ENCODE results near the gene ENDOG.
"Not testable (repeated sequence)": the region's sequence is repeated elsewhere in the genome, so short reads cannot be mapped to it uniquely, and the experiment has no call there.

The ENDOG gene

DNA sequence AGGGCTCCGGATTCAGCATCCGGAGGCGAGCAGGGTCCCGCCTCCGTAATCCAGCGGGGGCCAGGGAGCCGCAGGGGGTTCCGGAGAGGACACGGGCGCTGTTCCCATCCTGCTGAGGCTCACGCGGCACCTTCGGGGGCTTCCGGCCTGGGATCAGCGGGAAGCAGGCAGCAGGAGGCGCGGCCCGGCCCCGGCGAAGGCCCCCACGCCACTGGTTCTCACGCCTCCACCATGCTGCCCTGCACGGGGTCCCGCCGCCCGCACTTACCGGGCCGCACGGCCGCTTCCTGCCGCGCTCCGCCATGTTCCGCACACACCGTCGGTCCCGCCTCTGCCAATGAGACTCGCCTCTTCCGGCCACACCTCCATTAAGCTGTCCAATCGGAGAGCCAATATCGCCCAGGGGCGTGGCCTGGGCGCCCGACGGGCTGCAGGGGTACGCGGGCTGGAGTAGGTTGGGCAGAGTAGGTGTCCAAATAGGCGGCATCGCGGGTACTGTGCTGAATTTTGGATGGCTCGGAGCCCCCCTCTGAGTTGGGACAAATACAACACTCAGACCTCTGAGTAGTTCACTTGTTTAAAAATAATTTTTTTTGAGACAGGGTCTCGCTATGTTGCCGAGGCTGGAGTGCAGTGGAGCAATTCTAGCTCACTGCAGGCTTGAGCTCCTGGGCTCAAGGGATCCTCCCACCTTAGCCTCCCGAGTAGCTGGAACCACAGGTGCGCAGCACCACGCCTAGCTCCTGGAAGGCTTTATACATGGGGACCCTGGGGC is 11.4 kb downstream of the ENDOG start, which contains the start of gene SPOUT1:
TSS of gene SPOUT1 (minus strand) at position 318 of the 775 bp plus-strand sequence. CDS start at position 304, 14 bp downstream.
- peak; percentile 97 for DNase-seq

DNA sequence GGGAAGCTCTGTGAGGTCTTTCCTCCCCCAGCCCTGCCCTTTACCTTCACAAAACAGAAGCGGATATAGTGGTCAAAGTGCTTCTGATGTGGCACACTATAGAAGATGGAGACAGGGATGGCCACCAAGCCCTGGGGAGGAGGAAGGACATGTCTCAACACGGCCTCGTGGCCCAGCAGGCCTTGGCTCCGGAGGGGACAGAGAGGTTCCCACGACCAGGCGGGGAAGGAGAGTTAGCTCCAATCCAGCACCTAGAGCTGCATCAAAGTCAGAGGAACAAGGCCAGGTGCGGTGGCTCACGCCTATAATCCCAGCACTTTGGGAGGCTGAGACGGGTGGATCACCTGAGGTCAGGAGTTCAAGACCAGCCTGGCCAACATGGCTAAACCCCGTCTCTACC is 15.4 kb downstream of the ENDOG start:
- no peak for DNase-seq

DNA sequence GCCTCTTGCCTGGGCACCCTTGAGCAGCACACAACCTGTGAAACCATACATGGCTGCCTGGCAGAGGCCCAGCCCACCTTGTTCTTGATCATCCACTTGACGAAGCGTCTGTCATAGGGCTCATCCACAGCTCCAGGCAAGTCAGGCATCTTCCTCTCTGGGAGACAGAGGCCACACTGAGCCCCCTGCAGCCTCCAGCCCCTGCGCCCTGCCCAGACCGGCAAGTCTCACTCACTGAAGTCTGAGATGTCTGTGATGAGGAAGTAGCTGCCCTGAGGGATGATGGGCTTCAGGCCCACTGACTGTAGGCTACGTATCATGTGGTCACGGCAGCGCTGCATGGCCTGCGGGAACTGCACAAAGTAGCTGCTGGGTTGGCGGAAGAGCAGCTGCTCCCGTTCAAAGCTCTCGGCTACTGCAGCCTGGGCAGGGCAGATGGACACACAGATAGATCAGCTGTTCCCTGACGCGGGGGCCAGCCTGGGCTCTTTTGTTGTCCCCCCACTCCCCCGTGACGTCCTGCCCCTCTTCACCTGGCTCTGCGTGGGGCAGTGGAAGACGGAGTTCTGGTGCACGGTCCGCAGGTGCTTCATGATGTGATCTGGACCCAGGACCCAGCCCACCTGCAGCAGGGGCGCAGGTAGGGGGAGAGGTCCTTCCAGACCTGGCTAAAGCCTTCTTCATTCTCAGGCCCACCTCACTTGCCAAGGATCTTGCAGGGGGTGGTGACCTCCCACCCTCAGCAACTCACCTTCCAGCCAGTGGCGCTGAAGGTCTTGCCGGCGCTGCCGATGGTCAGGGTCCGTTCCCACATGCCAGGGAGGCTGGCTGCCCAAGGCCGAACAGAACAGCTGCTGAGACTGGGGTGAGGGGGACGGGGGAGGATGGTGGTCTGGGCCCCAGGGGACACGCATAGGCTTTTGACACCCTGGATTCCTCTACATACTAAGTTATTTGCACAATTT is 17.2 kb downstream of the ENDOG start:
- DNase-seq: no peak

DNA sequence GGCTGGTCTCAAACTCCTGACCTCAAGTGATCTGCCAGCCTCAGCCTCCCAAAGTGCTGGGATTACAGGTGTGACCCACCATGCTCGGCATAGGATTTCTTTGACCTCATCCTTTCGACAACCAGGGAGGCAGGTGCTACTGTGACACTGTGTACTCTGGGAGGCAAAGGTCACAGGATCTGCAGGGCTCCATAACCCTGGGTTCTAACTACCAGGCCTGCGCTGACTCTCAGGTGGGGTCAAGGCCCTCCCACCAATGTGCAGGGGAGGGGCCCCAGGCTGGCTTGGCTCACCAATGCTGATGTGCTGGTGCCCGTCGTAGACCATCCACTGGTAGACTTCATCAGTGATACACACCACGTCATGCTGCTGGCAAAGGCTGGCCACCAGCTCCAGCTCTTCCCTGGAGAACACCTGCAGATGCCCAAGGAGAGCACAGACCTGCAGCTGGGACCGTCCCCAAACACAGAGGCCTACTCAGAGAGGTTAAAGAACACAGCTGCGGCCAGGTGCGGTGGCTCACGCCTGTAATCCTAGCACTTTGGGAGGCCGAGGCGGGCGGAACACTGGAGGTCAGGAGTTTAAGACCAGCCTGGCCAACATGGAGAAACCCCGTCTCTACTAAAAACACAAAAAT is 18.3 kb downstream of the ENDOG start:
- no peak for DNase-seq

DNA sequence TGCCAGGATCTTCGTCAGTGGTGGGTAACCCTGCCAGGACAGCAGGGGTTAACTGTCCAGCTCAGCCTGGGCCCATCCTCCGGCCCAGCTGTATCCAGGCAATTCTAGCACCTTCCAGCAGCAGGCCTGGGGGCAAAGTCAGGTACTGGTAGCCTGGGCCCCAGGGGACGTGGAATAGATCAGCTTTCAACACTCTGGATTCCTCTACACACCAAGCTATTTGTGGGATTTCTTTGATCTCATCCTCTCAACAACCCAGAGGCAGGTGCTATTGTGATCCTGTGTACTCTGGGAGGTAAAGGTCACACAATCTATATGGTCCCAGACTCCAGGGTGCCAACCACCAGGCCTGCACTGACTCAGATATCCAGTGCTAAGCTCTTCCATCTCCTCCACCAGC is 20.0 kb downstream of the ENDOG start:
- DNase-seq: no peak

DNA sequence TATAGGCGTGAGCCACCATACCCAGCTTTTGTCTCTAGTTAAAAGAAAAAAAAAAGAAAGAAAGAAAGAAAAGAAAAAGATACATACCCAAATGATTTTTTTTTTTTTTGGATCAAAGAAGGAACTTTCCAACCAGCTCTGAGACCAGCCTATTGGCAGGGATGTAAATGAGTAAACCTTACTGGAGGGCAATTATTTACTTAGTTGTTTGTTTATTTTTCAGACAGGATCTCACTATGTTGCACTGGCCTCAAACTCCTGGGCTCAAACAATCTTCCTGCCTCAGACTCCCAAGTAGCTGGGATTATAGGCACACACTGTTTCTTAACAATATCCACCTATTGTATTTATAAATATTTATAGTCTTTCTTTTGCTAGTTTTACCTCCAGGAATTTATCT is 22.2 kb downstream of the ENDOG start:
- DNase-seq: no peak

DNA sequence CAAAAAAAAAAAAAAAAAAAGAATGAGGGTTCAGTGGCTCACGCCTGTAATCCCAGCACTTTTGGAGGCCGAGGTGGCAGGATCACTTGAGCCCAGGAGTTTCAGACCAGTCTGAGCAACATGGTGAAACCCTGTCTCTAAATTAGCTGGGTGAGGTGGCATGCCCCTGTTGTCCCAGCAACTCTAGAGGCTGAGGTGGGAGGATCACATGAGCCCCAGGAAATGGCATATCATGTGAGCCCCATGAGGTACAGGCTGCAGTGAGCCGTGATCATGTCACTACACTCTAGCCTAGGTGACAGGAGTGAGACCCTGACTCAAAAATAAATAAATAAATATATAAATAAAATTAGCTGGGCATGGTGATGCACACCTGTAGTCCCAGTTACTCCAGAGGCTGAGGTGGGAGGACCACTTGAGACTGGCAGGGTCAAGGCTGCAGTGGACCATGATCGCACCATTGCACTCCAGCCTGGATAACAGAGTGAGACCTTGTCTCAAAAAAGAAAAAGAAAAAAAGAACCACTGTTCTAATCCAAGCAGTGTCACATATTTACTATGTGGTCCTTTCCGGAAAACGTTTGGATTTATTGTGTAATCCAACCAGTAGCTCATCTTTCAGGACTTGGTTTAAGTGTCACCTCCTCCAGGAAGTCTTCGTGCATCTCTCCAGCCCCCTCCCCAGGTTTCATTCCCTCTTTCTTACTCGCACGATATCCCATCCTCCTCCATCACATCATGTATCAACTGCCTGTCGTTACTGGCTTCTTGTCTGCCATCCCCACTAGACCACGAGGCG is 23.6 kb downstream of the ENDOG start:
- DNase-seq: no peak

DNA sequence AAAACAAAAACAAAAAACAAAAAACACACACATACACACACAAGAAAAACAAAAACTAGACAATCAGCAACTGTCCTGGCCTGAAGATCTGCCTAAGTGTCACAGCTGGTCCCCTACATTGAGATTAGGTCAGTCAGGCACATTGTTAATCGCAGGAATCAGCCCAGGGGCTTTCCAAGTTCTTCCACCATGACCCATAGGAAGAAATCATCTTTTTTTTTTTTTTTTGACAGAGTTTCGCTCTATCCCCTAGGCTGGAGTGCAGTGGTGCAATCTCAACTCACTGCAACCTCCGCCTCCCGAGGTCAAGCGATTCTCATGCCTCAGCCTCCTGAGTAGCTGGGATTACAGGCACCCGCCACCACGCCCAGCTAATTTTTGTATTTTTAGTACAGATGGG is 24.9 kb downstream of the ENDOG start:
- DNase-seq: not testable (repeated sequence)

DNA sequence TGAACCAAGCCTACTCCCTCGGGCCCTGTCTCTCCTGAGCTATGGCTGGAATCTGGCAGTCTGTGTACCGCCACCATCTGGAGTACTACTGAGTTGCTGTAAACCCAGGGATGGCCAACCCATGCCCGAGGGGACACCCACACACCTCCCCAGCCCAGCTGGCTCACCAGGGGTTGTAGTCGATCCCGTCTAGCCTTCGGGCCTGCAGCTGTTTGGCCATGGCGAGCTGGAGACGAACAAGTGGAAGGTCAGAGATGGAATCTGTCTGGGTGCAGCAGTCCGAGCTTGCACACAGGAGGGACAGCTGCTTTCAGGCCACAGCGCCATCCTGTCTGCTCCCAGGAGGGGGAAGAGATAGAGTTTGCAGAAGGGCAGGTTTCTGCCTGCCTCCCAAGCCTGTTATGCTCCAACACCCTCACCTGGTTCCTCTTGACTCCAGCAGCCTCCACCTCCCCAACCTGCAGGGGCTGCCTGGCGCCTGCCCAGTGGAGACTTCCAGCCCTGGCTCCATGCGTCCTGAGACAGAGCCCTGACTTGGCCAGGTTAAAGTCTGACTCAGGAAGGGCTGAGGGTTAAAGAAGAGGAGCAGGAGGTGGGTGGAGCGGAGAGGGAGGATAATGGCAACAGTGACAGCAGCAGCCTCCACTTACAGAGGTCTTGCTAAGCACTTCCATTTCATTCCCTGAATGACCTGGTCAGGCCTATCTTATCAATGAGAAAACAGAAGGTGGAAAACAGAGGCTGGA is 27.1 kb downstream of the ENDOG start:
- DNase-seq: no peak

DNA sequence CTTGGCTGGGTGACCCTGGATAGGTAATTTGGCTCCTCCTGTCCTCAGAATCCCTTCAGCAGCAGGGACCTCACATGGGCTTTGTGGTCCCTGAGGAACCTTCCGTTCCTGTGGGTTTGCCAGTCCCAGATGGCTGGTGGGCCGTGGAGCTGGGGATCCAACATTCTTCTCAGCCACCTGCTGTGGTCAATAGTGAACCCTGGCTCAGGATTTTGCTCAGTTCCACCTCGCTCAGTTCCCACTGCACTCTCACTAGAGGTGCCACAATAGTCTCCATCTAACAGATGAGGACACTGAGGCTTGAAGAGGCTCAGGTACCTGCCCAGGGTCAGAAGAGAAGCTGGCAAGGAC is 28.4 kb downstream of the ENDOG start:
- no peak for DNase-seq

DNA sequence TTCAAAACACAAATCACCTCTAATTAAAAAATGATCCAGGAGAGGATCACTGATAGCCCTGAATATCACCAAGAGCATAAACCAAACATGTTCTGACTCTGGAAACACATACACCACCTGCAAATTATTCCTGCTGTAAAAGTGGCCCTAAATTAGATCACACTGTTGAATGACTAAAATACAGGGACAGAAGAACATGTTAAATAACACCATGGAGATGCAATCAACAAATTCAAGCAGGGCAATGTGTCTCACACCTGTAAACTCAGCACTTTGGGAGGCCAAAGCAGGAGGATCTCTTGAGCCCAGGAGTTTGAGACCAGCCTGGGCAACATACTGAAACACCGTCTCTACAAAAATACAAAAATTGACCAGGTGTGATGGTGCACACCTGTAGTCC is 29.5 kb downstream of the ENDOG start:
- DNase-seq: no peak

DNA sequence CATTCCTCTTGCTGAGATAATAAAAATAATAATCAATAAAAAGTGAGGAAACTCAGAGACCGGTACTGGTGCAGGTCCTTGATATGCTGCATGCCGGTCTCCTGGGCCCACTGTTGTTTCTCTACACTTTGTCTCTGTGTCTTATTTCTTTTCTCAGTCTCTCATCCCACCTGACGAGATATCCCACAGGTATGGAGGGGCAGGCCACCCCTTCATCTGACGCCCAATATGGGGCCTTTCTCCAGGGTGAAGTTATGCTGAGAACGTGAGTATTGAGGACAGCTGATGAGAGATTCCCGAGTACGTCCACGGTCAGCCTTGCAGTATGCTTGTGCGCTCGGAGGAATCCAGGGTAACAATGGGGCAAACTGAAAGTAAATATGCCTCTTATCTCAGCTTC is 32.7 kb downstream of the ENDOG start:
- DNase-seq: not testable (repeated sequence)

DNA sequence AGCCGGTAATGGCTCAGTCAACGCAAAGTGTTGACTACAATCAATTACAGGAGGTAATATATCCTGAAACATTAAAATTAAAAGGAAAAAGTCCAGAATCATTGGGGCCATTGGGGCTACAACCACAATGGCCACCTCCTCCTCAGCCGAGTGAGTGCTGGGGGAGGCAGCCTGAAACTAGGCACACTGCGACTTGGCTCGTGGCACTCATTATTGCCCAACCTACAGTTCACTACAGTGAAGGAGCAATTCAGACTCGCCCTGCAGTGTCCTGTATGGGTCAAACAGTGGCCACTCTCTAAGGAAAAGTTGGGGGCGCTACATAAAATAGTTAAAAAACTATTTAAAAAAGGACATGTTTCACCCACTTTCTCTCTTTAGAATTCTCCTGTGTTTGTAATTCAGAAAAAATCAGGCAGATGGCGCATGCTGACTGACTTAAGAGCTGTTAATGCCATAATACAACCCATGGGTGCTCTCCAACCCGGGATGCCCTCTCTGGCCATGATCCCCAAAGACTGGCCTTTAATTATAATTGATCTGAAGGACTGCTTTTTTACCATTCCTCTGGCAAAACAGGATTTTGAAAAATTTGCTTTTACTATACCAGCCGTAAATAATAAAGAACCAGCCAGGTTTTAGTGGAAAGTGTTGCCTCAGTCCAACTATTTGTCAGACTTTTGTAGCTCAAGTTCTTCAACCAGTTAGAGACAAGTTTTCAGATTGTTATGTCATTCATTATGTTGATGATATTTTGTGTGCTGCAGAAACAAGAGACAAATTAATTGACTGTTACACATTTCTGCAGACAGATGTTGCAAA is 33.7 kb downstream of the ENDOG start:
- not testable (repeated sequence) for DNase-seq

DNA sequence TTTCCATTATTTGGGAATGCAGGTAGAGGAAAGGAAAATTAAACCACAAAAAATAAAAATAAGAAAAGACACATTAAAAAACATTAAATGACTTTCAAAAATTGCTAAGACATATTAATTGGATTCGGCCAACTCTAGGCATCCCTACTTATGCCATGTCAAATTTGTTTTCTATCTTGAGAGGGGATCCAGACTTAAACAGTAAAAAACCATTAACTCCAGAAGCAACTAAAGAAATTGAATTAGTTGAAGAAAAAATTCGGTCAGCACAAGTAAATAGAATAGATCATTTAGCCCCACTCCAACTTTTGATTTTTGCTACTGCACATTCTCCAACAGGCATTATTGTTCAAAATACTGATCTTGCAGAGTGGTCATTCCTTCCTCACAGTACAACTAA is 34.3 kb downstream of the ENDOG start:
- DNase-seq: not testable (repeated sequence)

DNA sequence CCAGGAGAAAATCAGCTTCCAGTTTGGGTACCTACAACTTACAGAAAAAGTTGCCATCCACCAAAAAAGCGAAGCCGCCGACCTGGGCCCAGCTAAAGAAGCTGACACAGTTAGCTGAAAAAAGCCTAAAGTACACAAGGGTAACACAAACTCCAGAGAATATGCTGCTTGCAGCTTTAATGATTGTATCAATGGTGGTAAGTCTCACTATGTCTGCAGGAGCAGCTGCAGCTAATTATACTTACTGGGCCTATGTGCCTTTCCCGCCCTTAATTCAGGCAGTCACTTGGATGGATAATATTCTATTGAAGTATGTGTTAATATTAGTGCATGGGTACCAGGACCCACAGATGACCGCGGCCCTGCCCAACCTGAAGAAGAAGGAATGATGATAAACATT is 36.2 kb downstream of the ENDOG start:
- DNase-seq: not testable (repeated sequence)

DNA sequence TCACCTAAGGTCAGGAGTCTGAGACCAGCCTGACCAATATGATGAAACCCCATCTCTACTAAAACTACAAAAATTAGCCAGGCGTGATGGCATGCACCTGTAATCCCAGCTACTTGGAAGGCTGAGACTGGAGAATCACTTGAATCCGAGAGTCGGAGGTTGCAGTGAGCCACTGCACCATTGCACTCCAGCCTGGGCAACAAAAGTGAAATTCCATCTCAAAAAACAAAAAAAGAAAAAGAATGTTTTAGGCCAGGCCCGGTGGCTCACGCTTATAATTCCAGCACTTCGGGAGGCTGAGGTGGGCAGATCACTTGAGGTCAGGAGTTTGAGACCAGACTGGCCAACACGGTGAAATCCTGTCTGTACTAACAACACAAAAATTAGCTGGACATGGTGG is 40.2 kb downstream of the ENDOG start:
- DNase-seq: not testable (repeated sequence)

DNA sequence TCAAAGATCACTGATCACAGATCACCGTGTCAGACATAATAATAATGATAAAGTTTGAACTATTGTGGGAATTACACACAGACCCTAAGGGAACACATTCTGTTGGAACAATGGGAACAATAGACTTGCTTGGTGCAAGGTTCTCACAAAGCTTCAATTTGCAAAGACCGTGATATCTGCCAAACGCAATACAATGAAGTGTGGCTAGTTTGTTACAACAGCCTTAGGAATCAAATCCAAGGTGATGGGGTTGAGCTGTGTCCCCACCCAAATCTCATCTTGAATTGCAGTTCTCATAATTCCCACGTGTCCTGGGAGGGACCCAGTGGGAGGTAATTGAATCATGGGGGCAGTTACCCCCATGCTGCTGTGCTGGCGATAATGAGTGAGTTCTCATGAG is 42.6 kb downstream of the ENDOG start:
- DNase-seq: no peak

DNA sequence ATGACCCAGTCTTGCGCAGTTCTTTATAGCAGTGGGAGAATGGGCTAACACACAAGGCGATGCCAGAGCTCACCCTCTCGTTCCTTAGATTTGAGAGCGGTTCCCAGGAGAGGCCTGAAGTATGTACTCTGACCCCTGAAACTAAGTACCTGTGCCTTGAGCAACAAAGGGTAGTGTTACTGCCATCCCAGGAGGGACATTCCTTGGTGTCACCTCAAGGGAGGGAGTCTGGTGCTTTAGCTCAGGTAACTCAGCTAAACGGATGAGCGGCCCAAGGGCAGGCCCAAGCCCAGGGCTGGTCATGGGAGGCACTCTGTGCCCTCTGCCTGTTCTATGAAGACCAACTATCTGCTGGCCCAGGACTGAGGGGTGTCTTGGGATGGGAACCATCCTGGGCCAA is 43.2 kb downstream of the ENDOG start:
- no peak for DNase-seq

DNA sequence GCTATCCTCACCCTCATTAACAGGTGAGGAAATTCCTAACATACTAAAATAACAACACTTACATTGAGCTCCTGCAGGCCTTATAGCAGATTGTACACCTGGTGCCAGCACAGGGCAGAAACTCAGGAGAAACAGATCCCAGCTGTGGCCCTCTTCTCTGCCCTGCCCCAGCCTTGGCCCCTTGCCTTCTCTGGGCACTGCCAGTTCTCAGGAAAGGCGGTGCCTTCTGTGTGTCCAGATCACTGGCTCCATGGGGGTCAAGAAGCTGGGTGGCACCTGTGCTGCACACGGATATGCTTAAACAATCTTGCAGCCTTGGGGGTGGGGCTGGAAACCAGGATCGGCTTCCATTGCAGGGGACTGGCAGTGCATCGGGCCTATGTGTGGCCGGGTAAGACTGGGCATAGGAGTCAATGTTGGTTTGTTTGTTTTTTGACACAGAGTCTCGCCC is 44.1 kb downstream of the ENDOG start:
- DNase-seq: no peak

DNA sequence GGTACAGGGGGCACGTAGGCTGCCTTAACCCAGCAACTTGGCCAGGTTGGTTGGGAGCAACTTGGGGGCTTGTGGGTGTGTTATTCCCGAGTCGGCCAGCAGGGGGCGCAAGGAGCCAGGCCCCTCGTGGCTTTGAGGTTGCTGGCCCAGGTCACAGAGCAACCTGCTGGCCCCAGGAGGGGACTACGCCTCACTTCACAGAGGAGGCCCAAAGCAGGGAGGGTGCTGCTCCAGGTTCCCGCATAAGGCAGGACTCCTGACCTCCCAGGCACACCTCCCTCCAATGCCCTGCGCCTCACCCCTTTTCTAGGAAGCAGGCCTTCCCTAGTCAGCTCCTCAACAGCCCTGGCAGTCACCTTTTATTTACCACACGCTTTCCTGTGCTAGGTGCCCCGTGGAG is 45.3 kb downstream of the ENDOG start:
- peak; percentile 53 for DNase-seq
